HepG2 (cell line): ENCODE results near the gene TNFAIP1. TPM values are rescaled to one million over a fixed set of nuclear protein-coding genes. Genes with fewer than 3 reads are reported as not detected.

Source experiments
- CC2D1A ChIP-seq: sonication (generic); formaldehyde crosslinking; IDR thresholded peaks from 2 replicates; pipeline ENCODE4 v1.8.1; 2023; ENCODE audit warnings: mild to moderate bottlenecking, missing genetic modification reagents
- HNRNPLL ChIP-seq: fragments of 200-400 bp; formaldehyde crosslinking; IDR thresholded peaks from 2 replicates; pipeline ENCODE4 v1.6.1; 2017; ENCODE audit warnings: mild to moderate bottlenecking, low read depth, low read length; ENCODE audit not compliant: poor library complexity, severe bottlenecking
- NCOR1 ChIP-seq: fragments of 200-600 bp; sonication (generic); IDR thresholded peaks from 2 replicates; pipeline ENCODE4 v1.7.0; 2017; ENCODE audit warnings: antibody characterized with exemption, low read length, borderline replicate concordance
- RAD21 ChIP-seq: fragments of 450-650 bp; formaldehyde crosslinking; IDR thresholded peaks from 2 replicates; pipeline ENCODE4 v1.5.0; 2020; ENCODE audit warnings: mild to moderate bottlenecking
- RARA ChIP-seq: IDR thresholded peaks from 2 replicates; pipeline ENCODE4 v1.6.1; 2016; ENCODE audit warnings: missing genetic modification reagents, missing compliant biosample characterization
- RBM22 ChIP-seq: fragments of 200-400 bp; formaldehyde crosslinking; optimal IDR thresholded peaks from 2 replicates; pipeline ENCODE3; 2017; ENCODE audit warnings: mild to moderate bottlenecking, low read length, moderate library complexity
- RFXANK ChIP-seq: IDR thresholded peaks from 2 replicates; pipeline ENCODE4 v1.6.1; 2016
- SMC3 ChIP-seq: IDR thresholded peaks from 2 replicates; pipeline ENCODE4 v1.6.1; 2011; ENCODE audit warnings: low read length, improper control_type of control experiment
- YEATS4 ChIP-seq: sonication (generic); formaldehyde crosslinking; IDR thresholded peaks from 2 replicates; pipeline ENCODE4 v1.4.0; 2020; ENCODE audit warnings: missing genetic modification reagents, borderline replicate concordance
- ZBTB7B ChIP-seq: sonication (generic); formaldehyde crosslinking; IDR thresholded peaks from 2 replicates; pipeline ENCODE4 v1.4.0; 2020; ENCODE audit warnings: missing genetic modification reagents
- ZFY ChIP-seq: sonication (generic); formaldehyde crosslinking; IDR thresholded peaks from 2 replicates; pipeline ENCODE4 v1.4.0; 2020; ENCODE audit warnings: missing genetic modification reagents
- ZMAT3 ChIP-seq: sonication (generic); formaldehyde crosslinking; conservative IDR thresholded peaks from 2 replicates; pipeline ENCODE4 v1.7.0; 2021; ENCODE audit warnings: missing genetic modification reagents
- ZMYM3 ChIP-seq: sonication (generic); formaldehyde crosslinking; IDR thresholded peaks from 2 replicates; pipeline ENCODE4 v1.5.1; 2020; ENCODE audit warnings: mild to moderate bottlenecking, missing genetic modification reagents
- ZNF138 ChIP-seq: sonication (generic); formaldehyde crosslinking; IDR thresholded peaks from 2 replicates; pipeline ENCODE4 v1.5.0; 2020; ENCODE audit warnings: mild to moderate bottlenecking, low read depth, missing genetic modification reagents
- ZNF263 ChIP-seq: sonication (generic); formaldehyde crosslinking; IDR thresholded peaks from 2 replicates; pipeline ENCODE4 v1.4.0; 2020; ENCODE audit warnings: missing genetic modification reagents
- ZNF367 ChIP-seq: sonication (generic); formaldehyde crosslinking; IDR thresholded peaks from 2 replicates; pipeline ENCODE4 v1.4.0; 2020; ENCODE audit warnings: missing genetic modification reagents, borderline replicate concordance
- ZNF558 ChIP-seq: sonication (generic); formaldehyde crosslinking; IDR thresholded peaks from 2 replicates; pipeline ENCODE4 v1.9.0; 2022; ENCODE audit warnings: mild to moderate bottlenecking, missing genetic modification reagents, borderline replicate concordance
- ZNF83 ChIP-seq: sonication (generic); formaldehyde crosslinking; IDR thresholded peaks from 2 replicates; pipeline ENCODE4 v1.4.0; 2020; ENCODE audit warnings: missing genetic modification reagents, mild to moderate bottlenecking, borderline replicate concordance
- polyA plus RNA-seq, 8 experiments: library from polyadenylated mRNA; depleted of rRNA in 3 of 8; stranded (reverse) in 7 of 8; unstranded in 1 of 8; fragments of >200 nt; fragmentation: Illumina TruSeq in 4 of 8; extraction: Trizol in 4 of 8; gene quantifications; 2 replicates each; pipeline versions ENCODE4 v1.2.1 to v1.2.3, GENCODE V29; 2011 to 2016; ENCODE audit warnings: low read depth in 4 of 8, missing spikeins in 1 of 8, mixed read lengths in 1 of 8; ENCODE audit not compliant: insufficient read depth in 1 of 8
- total RNA-seq, 5 experiments: library from RNA; depleted of rRNA; stranded (reverse); fragments of >200 nt; fragmentation: Illumina TruSeq; extraction: Trizol; gene quantifications; 2 replicates each; pipeline ENCODE4 v1.2.3, GENCODE V29; 2016; ENCODE audit warnings: low read depth in 1 of 5
- TF ChIP-seq, protein P1 (sequence below): sonication (generic); formaldehyde crosslinking; IDR thresholded peaks from 2 replicates; pipeline ENCODE4 v1.5.0; 2020; ENCODE audit warnings: mild to moderate bottlenecking, missing genetic modification reagents, borderline replicate concordance
- TF ChIP-seq, protein P2 (sequence below): sonication (generic); formaldehyde crosslinking; IDR thresholded peaks from 2 replicates; pipeline ENCODE4 v1.4.0; 2020; ENCODE audit warnings: missing genetic modification reagents
- TF ChIP-seq, protein P3 (sequence below): sonication (generic); formaldehyde crosslinking; IDR thresholded peaks from 2 replicates; pipeline ENCODE4 v1.8.0; 2022; ENCODE audit warnings: missing genetic modification reagents, mild to moderate bottlenecking, borderline replicate concordance
- TF ChIP-seq, protein P4 (sequence below): sonication (generic); formaldehyde crosslinking; IDR thresholded peaks from 2 replicates; pipeline ENCODE4 v1.5.0; 2020; ENCODE audit warnings: mild to moderate bottlenecking, missing genetic modification reagents

The TNFAIP1 gene
- total and polyA plus RNA-seq, 2 of the 13 experiments (the other 11 are each of a cell fraction or from before 2014, with no cell fraction given) = 17.5 to 40.6 TPM

DNA sequence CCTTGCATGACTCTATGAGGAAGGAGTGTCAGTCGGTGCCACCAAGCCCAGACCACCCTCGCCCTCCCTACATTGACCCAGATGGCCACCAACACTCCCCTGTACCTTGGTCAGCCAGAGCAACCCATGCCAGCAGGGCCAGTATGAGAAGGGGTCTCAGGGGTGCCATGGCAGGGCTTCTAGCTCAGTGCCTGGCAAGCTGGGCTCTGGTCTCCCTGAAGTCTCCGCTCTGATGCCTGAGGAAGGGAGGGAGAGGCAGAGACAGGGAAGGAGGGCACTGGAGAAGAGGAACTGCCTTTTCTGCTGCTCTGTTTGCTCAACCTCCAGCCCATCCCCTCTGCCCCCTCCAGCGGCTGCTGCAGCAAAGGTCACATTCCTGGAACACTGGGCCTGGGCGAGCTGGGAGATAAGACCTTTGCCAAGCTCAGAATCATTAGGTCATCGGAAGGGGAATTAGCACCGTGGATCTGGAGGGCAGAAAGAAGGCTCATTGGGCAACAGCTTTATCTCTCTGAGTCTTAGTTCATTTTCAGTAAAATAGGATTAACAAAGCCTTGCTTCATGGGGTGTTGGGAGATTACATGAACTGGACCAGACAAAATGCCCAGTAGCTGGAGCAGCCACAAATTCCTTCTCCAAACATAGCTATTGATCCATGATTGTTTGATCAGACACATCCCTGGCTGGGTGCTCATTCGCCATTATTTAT lies 34.6 kb downstream of the TNFAIP1 start, which contains the start of gene VTN (continued):
- TF ChIP-seq, protein P1, sequence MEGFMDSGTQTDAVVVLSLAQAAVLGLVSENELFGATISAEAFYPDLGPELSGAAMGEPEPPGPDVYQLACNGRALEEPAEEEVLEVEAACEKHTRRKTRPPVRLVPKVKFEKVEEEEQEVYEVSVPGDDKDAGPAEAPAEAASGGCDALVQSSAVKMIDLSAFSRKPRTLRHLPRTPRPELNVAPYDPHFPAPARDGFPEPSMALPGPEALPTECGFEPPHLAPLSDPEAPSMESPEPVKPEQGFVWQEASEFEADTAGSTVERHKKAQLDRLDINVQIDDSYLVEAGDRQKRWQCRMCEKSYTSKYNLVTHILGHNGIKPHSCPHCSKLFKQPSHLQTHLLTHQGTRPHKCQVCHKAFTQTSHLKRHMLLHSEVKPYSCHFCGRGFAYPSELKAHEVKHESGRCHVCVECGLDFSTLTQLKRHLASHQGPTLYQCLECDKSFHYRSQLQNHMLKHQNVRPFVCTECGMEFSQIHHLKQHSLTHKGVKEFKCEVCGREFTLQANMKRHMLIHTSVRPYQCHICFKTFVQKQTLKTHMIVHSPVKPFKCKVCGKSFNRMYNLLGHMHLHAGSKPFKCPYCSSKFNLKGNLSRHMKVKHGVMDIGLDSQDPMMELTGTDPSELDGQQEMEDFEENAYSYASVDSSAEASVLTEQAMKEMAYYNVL (CRISPR knock-in tag) = peak; percentile 94; the same call in 1 of the 2 replicates
- peak; percentile 29; the same call in 1 of the 2 replicates for TF ChIP-seq ZNF83 (CRISPR knock-in tag)
- TF ChIP-seq, protein P2, sequence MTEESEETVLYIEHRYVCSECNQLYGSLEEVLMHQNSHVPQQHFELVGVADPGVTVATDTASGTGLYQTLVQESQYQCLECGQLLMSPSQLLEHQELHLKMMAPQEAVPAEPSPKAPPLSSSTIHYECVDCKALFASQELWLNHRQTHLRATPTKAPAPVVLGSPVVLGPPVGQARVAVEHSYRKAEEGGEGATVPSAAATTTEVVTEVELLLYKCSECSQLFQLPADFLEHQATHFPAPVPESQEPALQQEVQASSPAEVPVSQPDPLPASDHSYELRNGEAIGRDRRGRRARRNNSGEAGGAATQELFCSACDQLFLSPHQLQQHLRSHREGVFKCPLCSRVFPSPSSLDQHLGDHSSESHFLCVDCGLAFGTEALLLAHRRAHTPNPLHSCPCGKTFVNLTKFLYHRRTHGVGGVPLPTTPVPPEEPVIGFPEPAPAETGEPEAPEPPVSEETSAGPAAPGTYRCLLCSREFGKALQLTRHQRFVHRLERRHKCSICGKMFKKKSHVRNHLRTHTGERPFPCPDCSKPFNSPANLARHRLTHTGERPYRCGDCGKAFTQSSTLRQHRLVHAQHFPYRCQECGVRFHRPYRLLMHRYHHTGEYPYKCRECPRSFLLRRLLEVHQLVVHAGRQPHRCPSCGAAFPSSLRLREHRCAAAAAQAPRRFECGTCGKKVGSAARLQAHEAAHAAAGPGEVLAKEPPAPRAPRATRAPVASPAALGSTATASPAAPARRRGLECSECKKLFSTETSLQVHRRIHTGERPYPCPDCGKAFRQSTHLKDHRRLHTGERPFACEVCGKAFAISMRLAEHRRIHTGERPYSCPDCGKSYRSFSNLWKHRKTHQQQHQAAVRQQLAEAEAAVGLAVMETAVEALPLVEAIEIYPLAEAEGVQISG = peak; percentile 80
- peak; percentile 42 for TF ChIP-seq ZMYM3 (CRISPR knock-in tag)
- TF ChIP-seq ZNF367 (CRISPR knock-in tag) = no peak
- TF ChIP-seq, protein P3, sequence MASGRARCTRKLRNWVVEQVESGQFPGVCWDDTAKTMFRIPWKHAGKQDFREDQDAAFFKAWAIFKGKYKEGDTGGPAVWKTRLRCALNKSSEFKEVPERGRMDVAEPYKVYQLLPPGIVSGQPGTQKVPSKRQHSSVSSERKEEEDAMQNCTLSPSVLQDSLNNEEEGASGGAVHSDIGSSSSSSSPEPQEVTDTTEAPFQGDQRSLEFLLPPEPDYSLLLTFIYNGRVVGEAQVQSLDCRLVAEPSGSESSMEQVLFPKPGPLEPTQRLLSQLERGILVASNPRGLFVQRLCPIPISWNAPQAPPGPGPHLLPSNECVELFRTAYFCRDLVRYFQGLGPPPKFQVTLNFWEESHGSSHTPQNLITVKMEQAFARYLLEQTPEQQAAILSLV = peak; percentile 39; the same call in 1 of the 2 replicates
- no peak for TF ChIP-seq ZMAT3 (CRISPR knock-in tag)
- TF ChIP-seq, protein P4, sequence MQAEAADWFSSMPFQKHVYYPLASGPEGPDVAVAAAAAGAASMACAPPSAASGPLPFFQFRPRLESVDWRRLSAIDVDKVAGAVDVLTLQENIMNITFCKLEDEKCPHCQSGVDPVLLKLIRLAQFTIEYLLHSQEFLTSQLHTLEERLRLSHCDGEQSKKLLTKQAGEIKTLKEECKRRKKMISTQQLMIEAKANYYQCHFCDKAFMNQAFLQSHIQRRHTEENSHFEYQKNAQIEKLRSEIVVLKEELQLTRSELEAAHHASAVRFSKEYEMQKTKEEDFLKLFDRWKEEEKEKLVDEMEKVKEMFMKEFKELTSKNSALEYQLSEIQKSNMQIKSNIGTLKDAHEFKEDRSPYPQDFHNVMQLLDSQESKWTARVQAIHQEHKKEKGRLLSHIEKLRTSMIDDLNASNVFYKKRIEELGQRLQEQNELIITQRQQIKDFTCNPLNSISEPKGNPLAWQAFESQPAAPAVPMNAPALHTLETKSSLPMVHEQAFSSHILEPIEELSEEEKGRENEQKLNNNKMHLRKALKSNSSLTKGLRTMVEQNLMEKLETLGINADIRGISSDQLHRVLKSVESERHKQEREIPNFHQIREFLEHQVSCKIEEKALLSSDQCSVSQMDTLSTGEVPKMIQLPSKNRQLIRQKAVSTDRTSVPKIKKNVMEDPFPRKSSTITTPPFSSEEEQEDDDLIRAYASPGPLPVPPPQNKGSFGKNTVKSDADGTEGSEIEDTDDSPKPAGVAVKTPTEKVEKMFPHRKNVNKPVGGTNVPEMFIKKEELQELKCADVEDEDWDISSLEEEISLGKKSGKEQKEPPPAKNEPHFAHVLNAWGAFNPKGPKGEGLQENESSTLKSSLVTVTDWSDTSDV (CRISPR knock-in tag) = 0 out of 2 replicates have a peak, but pooled peaks have one; percentile 66
- TF ChIP-seq ZNF558 (CRISPR knock-in tag) = 0 out of 2 replicates have a peak, but pooled peaks have one; percentile 22
- no peak for TF ChIP-seq ZNF138 (CRISPR knock-in tag)
- peak; percentile 90 for TF ChIP-seq ZBTB7B (CRISPR knock-in tag)
- no peak for TF ChIP-seq CC2D1A (CRISPR knock-in tag)
- peak; percentile 85; the same call in 1 of the 2 replicates for TF ChIP-seq YEATS4
- peak; percentile 41 for TF ChIP-seq SMC3
- TF ChIP-seq ZNF263 (CRISPR knock-in tag) = peak; percentile 83
- TF ChIP-seq RFXANK = no peak
- TF ChIP-seq RARA (CRISPR knock-in tag) = peak; percentile 96
- peak; percentile 17; the same call in 1 of the 2 replicates for TF ChIP-seq RAD21 (CRISPR knock-in tag)
- TF ChIP-seq ZFY = peak; percentile 46; the same call in 1 of the 2 replicates
- TF ChIP-seq NCOR1 = peak; percentile 97; the same call in 1 of the 2 replicates
- TF ChIP-seq HNRNPLL = peak; percentile 62
- TF ChIP-seq RBM22 = peak; percentile 64
